Ovary (tissue), 9 donors: ENCODE measurements around the gene INPP5A. TPM values are rescaled to one million over a fixed set of nuclear protein-coding genes. Genes with fewer than 3 reads are reported as not detected.
A peak's percentile ranks its signal among the peaks of the same experiment; 100 is the strongest.

Source experiments
- DNase-seq, 5 donors: peaks; one replicate each; pipeline ENCODE4 v3.0.0-alpha.2; 2019 to 2020
- H3K27ac ChIP-seq, 2 donors: fragments of 200-600 bp; one replicate each; pipeline versions ENCODE4 v1.5.1 to v1.8.0; 2019 to 2022
- H3K27me3 ChIP-seq: fragments of 200-600 bp; one replicate; pipeline ENCODE4 v1.8.0; 2022
- H3K36me3 ChIP-seq: fragments of 200-600 bp; sonication (generic); one replicate; pipeline ENCODE4 v1.5.1; 2019
- H3K4me1 ChIP-seq: one replicate; pipeline ENCODE4 v1.8.1; 2013; ENCODE audit warnings: mild to moderate bottlenecking, moderate library complexity; ENCODE audit not compliant: insufficient read depth
- H3K4me3 ChIP-seq: fragments of 200-600 bp; sonication (generic); one replicate; pipeline ENCODE4 v1.5.1; 2017
- H3K9me3 ChIP-seq, 2 donors: fragments of 200-600 bp in 1 of 2; sonication (generic) in 1 of 2; one replicate each; pipeline versions ENCODE4 v1.5.1 to v1.8.1; 2013 to 2019; ENCODE audit warnings: mild to moderate bottlenecking in 1 of 2, moderate library complexity in 1 of 2
- CTCF ChIP-seq, 3 donors: fragments of 450-650 bp in 2 of 3; fragments of 200-600 bp in 1 of 3; IDR thresholded peaks; one replicate each; pipeline versions ENCODE4 v1.5.1 to v1.8.0; 2016 to 2022; ENCODE audit warnings: antibody characterized with exemption in 3 of 3, mild to moderate bottlenecking in 1 of 3
- EP300 ChIP-seq: sonication (generic); formaldehyde crosslinking; IDR thresholded peaks from one replicate; pipeline ENCODE4 v1.6.1; 2017; ENCODE audit warnings: antibody characterized with exemption
- POLR2A ChIP-seq: fragments of 450-650 bp; IDR thresholded peaks from one replicate; pipeline ENCODE4 v1.6.1; 2017; ENCODE audit warnings: antibody characterized with exemption, mild to moderate bottlenecking, moderate library complexity
- WGBS, 3 donors: extraction: QIAGEN DNeasy Blood & Tissue Kit in 1 of 3; methylation state at CpG; one replicate each; pipeline versions ENCODE4 v1.1.5 to v1.1.7; 2013 to 2017; 5-methylcytosine and 5-hydroxymethylcytosine counted together
- intact Hi-C, 4 donors: fragments of 100-400 bp; cut with DNase I; formaldehyde crosslinking; loops; one replicate each; pipeline versions ENCODE4 v1.11.0 to v1.15.1; 2022 to 2023
- polyA plus RNA-seq, 2 donors: library from polyadenylated mRNA; stranded (reverse); fragments of 200-250 nt in 1 of 2; fragments of 350-450 nt in 1 of 2; fragmentation: Illumina TruSeq in 1 of 2; extraction: RNeasy Lipid Tissue Mini Kit (QIAGEN cat#74804) in 1 of 2; gene quantifications; one replicate each; pipeline ENCODE4 v1.2.3, GENCODE V29; 2013 to 2014
- total RNA-seq, 7 donors: library from RNA; depleted of rRNA in 2 of 7; stranded (reverse); fragments of >200 nt in 2 of 7; fragmentation: NEBNext Ultra II Directional in 3 of 7; extraction: Animal tissue kit (Norgen Biotek cat#: 25700) in 3 of 7; gene quantifications; one replicate each; pipeline versions ENCODE4 v1.1.0 to v1.2.4, GENCODE V29; 2016 to 2023
- donor health status: DM: no; HTN: no; CAD: no; lungs with moderate emphysema.
- donor health status: DM: no; HTN: no; CAD: no.
- donor health status: Bipolar disorder and iron deficiency.
- donor health status: DM: yes; HTN: yes; CAD: no.
- donor health status: DM: no; HTN: no; CAD: no.
- donor health status: DM: yes; HTN: yes; CAD: no.

INPP5A gene
- total and polyA plus RNA-seq, 9 donors, result 19.8 to 41.2 (median 35.3) TPM

- Histone ChIP-seq H3K4me3 (no peak overlapping the region), H3K36me3 (no peaks in the 10 kb centered on the region), H3K9me3 (no peaks in the 10 kb centered on the region), H3K27me3 (no peaks in the 10 kb centered on the region), H3K4me1 (peaks cover 39% of the 10 kb centered on the region), H3K27ac (peak overlapping the region; percentile 41 to 73)
- intact Hi-C loops, result loop anchor here in 1 of 4 donors (10.0 kb wide), 1 partner anchor 82 kb away; no protein-coding TSS in a partner anchor
- TF ChIP-seq EP300, result no peak
- no peak for TF ChIP-seq POLR2A
- TF ChIP-seq CTCF (IDR thresholded peaks at IDR 0.05), result no peak
- peak in 4 of 5 donors; percentile 19 to 51 (median 38) for DNase-seq
- 79 to 89% (median 82%) methylated on average over 36 of the region's 36 CpGs for WGBS, 3 donors
Observed at GRCh38 chr10:132626761-132627665, 89.4 kb downstream of the INPP5A start.

- WGBS, 3 donors, result 15 to 22% (median 20%) methylated on average over 26 to 32 of the region's 32 CpGs
- intact Hi-C loops, result loop anchor here in 1 of 4 donors (10.0 kb wide), 1 partner anchor 83 kb away; no protein-coding TSS in a partner anchor
- no peaks in the 10 kb centered on the region for H3K36me3 ChIP-seq
- peak in 4 of 5 donors; percentile 47 to 67 (median 56) for DNase-seq
- H3K27ac ChIP-seq, result peak overlapping the region; percentile 41 to 73
- H3K27me3 ChIP-seq, result no peaks in the 10 kb centered on the region
- no peak overlapping the region for H3K4me3 ChIP-seq
- H3K4me1 ChIP-seq, result peaks cover 44% of the 10 kb centered on the region
- TF ChIP-seq CTCF (IDR thresholded peaks at IDR 0.05) (no peak), EP300 (no peak), POLR2A (no peak)
- H3K9me3 ChIP-seq, result no peaks in the 10 kb centered on the region
Observed at GRCh38 chr10:132627666-132628531, 90.3 kb downstream of the INPP5A start.

- peaks cover 49% of the 10 kb centered on the region for H3K4me1 ChIP-seq
- H3K36me3 ChIP-seq, result no peaks in the 10 kb centered on the region
- TF ChIP-seq CTCF (IDR thresholded peaks at IDR 0.05), result no peak
- TF ChIP-seq POLR2A, result no peak
- no peak for TF ChIP-seq EP300
- 87 to 92% (median 90%) methylated on average over 21 of the region's 21 CpGs for WGBS, 3 donors
- intact Hi-C loops, result loop anchor here in 1 of 4 donors (10.0 kb wide), 1 partner anchor 84 kb away; no protein-coding TSS in a partner anchor
- DNase-seq, result peak in 2 of 5 donors; percentile 31 to 37
- H3K9me3 ChIP-seq, result no peaks in the 10 kb centered on the region
- H3K27me3 ChIP-seq, result no peaks in the 10 kb centered on the region
- peak overlapping the region in 1 of 2 donors; percentile 39 for H3K27ac ChIP-seq
- H3K4me3 ChIP-seq, result no peak overlapping the region
Observed at GRCh38 chr10:132628966-132629900, 91.6 kb downstream of the INPP5A start.
